T-helper 1 cell treated with Interleukin-12 subunit alpha and Interleukin-12 subunit beta and Interleukin-4 antibody, amounts not matched to agents 30 μg/mL and 1 μg/mL, for 36 hours (primary cell): ENCODE results near the gene UVRAG.
"Not testable (repeated sequence)": the region's sequence is repeated elsewhere in the genome, so short reads cannot be mapped to it uniquely, and the experiment has no call there.

Experiments used
- H3K27ac Mint-ChIP-seq: one replicate; pipeline ENCODE4 v1.8.0; 2021; ENCODE audit warnings: mild to moderate bottlenecking, mixed read lengths
- H3K27me3 Mint-ChIP-seq: one replicate; pipeline ENCODE4 v1.8.0; 2021; ENCODE audit warnings: low read depth, mixed read lengths
- H3K36me3 Mint-ChIP-seq: one replicate; pipeline ENCODE4 v1.8.0; 2021; ENCODE audit warnings: low read depth, mixed read lengths
- H3K4me1 Mint-ChIP-seq: one replicate; pipeline ENCODE4 v1.8.0; 2021; ENCODE audit warnings: low read depth, mixed read lengths
- H3K4me3 Mint-ChIP-seq: one replicate; pipeline ENCODE4 v1.8.0; 2021; ENCODE audit warnings: mild to moderate bottlenecking, moderate library complexity, mixed read lengths
- H3K9me3 Mint-ChIP-seq: one replicate; pipeline ENCODE4 v1.8.0; 2021; ENCODE audit warnings: mixed read lengths

The UVRAG gene

DNA sequence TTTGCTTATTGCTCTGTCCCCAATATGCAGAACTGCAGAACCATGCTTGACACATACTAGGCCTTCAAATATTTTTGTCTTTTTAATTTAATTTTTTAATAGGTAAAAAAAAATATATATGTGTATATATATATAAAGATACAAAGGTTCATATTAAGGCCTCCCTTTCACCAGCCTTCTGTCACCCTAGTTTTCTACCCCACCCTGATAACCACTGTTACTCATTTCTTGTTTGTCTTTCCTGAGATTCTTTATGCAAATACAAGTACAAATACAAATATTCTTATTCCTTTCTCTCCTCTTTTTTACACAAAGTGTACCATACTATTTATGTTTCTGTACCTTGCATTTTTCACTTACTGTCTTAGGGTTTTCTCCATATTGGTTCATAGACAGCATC, 43.0 kb downstream of the UVRAG start:
- Mint-ChIP-seq H3K27ac (no peak overlapping the region), H3K4me1 (peaks cover 8% of the 10 kb centered on the region), H3K9me3 (no peaks in the 10 kb centered on the region), H3K27me3 (no peaks in the 10 kb centered on the region), H3K36me3 (peaks cover 9% of the 10 kb centered on the region), H3K4me3 (no peak overlapping the region)

DNA sequence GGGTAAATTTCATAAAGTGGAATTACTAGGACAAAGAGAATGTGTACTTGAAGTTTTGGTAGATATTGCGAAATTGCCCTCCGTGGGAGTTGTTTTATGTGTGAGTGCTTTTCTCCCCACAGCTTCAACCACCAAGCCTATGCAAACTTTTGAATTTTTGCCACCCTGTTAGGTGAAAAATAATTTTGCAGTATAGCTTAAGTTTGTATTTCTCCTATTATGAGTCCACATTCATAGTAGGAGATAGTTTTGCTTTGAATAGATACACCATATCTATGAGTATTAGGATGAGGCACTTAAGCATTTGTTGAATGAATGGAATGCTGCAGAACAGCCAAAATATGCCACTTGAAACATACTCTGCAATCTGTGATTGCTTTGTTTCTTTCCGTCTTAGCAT, 43.6 kb downstream of the UVRAG start:
- Mint-ChIP-seq H3K36me3 (peaks cover 11% of the 10 kb centered on the region), H3K27ac (no peak overlapping the region), H3K27me3 (no peaks in the 10 kb centered on the region), H3K9me3 (no peaks in the 10 kb centered on the region), H3K4me3 (no peak overlapping the region), H3K4me1 (peaks cover 8% of the 10 kb centered on the region)

GRCh38 chr11:75859614-75860013, 44.6 kb downstream of the UVRAG start:
- Mint-ChIP-seq H3K4me3 (no peak overlapping the region), H3K36me3 (peaks cover 9% of the 10 kb centered on the region), H3K27me3 (no peaks in the 10 kb centered on the region), H3K9me3 (no peaks in the 10 kb centered on the region), H3K4me1 (peaks cover 8% of the 10 kb centered on the region), H3K27ac (no peak overlapping the region)

DNA sequence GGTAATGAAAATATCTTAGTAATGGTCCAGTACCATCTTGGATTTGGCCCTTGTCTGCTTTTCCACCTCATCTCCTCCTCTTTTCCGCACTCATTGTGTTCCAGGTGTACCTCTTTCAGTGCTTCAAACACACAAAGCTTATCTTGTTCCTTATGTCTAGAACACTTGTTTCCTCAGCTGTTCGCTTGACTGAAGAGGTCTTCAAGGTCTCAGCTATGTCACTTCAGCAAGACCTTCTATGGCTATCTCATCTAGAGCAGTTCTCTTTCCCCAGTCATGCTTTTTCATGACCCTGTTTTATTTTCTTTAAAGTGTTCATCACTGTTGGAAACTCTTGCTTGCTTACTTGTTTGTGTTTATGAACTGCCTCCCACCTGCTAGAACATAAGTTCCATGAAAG, 47.4 kb downstream of the UVRAG start:
- Mint-ChIP-seq H3K4me1 (peaks cover 6% of the 10 kb centered on the region), H3K27ac (no peak overlapping the region), H3K27me3 (no peaks in the 10 kb centered on the region), H3K36me3 (peaks cover 9% of the 10 kb centered on the region), H3K9me3 (no peaks in the 10 kb centered on the region), H3K4me3 (no peak overlapping the region)

GRCh38 chr11:75867778-75868374, 52.9 kb downstream of the UVRAG start:
- no peak overlapping the region for H3K27ac Mint-ChIP-seq
- no peaks in the 10 kb centered on the region for H3K27me3 Mint-ChIP-seq
- H3K4me1 Mint-ChIP-seq, result peaks cover 4% of the 10 kb centered on the region

DNA sequence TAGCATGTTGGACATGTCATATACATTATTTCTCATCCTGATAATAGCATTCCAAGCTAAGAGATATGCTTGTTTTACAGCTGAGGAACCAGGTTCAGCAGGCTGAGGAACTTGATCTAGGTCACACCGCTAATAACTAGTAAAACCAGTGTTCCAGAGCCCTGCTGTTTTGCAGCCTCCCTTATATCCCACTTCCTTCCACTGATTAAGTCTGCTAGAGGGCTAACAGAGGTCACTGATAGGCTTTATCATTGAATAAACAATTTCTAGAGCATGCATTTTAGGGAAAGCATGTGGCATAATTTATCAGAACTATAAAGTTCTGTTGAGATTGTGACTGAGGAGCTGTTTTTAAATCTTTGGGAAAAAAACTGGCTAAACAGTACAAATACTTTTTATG, 54.0 kb downstream of the UVRAG start:
- Mint-ChIP-seq H3K36me3 (peaks cover 2% of the 10 kb centered on the region), H3K27me3 (no peaks in the 10 kb centered on the region), H3K27ac (no peak overlapping the region), H3K4me1 (peaks cover 9% of the 10 kb centered on the region), H3K4me3 (no peak overlapping the region), H3K9me3 (no peaks in the 10 kb centered on the region)

More at GRCh38 chr11:75867778-75868374, 52.9 kb downstream of the UVRAG start:
- peaks cover 2% of the 10 kb centered on the region for H3K36me3 Mint-ChIP-seq
- no peaks in the 10 kb centered on the region for H3K9me3 Mint-ChIP-seq
- no peak overlapping the region for H3K4me3 Mint-ChIP-seq

GRCh38 chr11:75869661-75870455, 54.8 kb downstream of the UVRAG start:
- Mint-ChIP-seq H3K27ac (no peak overlapping the region), H3K9me3 (no peaks in the 10 kb centered on the region), H3K36me3 (peaks cover 2% of the 10 kb centered on the region), H3K4me1 (peaks cover 9% of the 10 kb centered on the region), H3K27me3 (no peaks in the 10 kb centered on the region), H3K4me3 (no peak overlapping the region)

GRCh38 chr11:75872887-75873416, 57.9 kb downstream of the UVRAG start:
- no peak overlapping the region for H3K27ac Mint-ChIP-seq
- peaks cover 9% of the 10 kb centered on the region for H3K4me1 Mint-ChIP-seq
- no peak overlapping the region for H3K4me3 Mint-ChIP-seq
- H3K27me3 Mint-ChIP-seq, result no peaks in the 10 kb centered on the region
- H3K9me3 Mint-ChIP-seq, result no peaks in the 10 kb centered on the region
- peaks cover 2% of the 10 kb centered on the region for H3K36me3 Mint-ChIP-seq

DNA sequence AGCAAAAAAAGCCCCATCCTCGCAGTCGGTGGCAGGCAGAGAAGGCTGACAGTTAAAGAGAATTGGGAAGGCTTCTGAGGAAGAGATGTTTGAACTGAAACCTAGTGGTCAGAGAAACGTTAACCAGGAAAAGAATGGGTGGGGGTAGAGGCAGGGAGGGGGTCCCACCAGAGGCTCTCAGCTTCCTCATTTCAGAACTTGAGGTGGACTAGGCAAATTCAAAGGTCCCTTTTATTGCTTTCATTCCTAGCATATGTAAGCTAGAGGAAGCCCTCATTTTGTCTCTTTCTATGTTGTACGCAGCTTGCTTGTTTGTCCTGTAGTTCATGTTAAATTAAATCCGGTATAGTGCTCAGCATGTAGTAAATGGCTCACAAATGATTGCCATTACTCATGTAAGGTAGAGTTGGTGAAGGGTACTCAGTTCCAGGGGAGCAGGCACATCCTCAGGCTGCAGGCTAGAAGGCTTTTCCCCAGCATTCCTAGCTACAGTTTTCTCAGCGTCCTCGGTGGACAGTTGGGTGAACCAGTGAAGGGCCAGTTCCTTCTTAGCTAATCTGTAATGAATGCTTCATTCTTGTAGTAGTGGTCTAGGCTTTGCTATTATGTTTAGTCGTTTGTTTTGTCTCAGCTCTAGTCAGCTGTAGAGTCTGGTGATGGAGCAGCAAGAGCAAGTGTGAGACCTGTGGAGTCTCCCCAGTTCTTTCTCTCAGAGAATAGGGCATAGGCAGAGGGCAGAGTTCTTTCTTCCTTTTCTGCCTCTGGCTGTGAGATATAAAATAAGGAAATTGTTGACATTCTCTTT, 58.6 kb downstream of the UVRAG start:
- no peak overlapping the region for H3K4me3 Mint-ChIP-seq
- H3K27me3 Mint-ChIP-seq, result no peaks in the 10 kb centered on the region
- H3K9me3 Mint-ChIP-seq, result no peaks in the 10 kb centered on the region
- H3K27ac Mint-ChIP-seq, result peak overlapping the region; percentile 35
- peaks cover 2% of the 10 kb centered on the region for H3K36me3 Mint-ChIP-seq
- H3K4me1 Mint-ChIP-seq, result peaks cover 9% of the 10 kb centered on the region

DNA sequence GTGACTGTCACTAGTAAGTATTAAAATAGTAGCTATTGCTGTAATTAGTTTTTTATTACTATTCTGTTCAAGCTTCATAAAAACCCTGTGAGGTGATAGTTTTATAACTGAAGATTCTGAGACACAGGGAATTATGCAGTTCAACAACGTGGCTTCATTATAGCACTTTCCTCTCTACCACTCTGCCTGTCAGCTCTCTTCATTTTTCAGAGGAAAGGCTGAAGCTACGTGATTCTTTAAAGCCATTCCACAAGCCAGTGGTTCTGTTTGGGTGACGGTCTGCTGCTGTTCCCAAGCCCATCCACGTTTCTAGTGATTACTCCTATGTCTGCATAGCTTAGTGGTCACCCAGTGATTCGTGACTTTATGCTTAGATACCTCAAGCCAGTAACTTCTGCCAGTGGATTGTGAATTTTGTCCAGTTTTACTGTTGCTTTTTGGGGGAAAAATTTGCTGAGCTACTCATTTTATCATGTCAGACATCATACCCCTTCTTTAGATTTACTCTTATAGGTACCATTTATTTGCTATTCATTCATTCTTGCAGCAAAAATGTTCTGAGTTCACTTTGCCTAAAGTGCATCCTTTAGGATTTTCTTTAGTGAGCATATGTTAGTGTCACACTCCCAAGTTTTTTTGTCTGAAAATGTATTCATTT, 59.8 kb downstream of the UVRAG start:
- Mint-ChIP-seq H3K9me3 (no peaks in the 10 kb centered on the region), H3K4me1 (peaks cover 13% of the 10 kb centered on the region), H3K27me3 (no peaks in the 10 kb centered on the region), H3K36me3 (peaks cover 2% of the 10 kb centered on the region), H3K27ac (no peak overlapping the region), H3K4me3 (no peak overlapping the region)

DNA sequence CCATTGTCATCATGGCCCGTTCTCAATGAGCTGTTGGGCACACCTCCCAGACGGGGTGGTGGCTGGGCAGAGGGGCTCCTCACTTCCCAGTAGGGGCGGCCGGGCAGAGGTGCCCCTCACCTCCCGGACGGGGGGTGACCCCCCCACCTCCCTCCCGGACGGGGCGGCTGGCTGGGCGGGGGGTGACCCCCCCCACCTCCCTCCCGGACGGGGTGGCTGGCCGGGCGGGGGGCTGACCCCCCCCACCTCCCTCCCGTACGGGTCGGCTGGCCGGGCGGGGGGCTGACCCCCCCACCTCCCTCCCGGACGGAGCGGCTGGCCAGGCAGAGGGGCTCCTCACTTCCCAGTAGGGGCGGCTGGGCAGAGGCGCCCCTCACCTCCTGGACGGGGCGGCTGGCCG, 62.3 kb downstream of the UVRAG start:
- H3K4me1 Mint-ChIP-seq, result peaks cover 13% of the 10 kb centered on the region
- H3K9me3 Mint-ChIP-seq, H3K27me3 Mint-ChIP-seq, H3K27ac Mint-ChIP-seq, H3K4me3 Mint-ChIP-seq, H3K36me3 Mint-ChIP-seq: not testable (repeated sequence)

GRCh38 chr11:75877931-75878330, 62.9 kb downstream of the UVRAG start:
- not testable (repeated sequence) for H3K27me3 Mint-ChIP-seq, H3K4me1 Mint-ChIP-seq, H3K9me3 Mint-ChIP-seq, H3K27ac Mint-ChIP-seq, H3K4me3 Mint-ChIP-seq
- peaks cover 11% of the 10 kb centered on the region for H3K36me3 Mint-ChIP-seq

GRCh38 chr11:75878933-75879332, 63.9 kb downstream of the UVRAG start:
- H3K4me1 Mint-ChIP-seq, result peaks cover 4% of the 10 kb centered on the region
- H3K4me3 Mint-ChIP-seq, result no peak overlapping the region
- H3K9me3 Mint-ChIP-seq, result no peaks in the 10 kb centered on the region
- no peak overlapping the region for H3K27ac Mint-ChIP-seq
- peaks cover 9% of the 10 kb centered on the region for H3K36me3 Mint-ChIP-seq
- H3K27me3 Mint-ChIP-seq, result no peaks in the 10 kb centered on the region

DNA sequence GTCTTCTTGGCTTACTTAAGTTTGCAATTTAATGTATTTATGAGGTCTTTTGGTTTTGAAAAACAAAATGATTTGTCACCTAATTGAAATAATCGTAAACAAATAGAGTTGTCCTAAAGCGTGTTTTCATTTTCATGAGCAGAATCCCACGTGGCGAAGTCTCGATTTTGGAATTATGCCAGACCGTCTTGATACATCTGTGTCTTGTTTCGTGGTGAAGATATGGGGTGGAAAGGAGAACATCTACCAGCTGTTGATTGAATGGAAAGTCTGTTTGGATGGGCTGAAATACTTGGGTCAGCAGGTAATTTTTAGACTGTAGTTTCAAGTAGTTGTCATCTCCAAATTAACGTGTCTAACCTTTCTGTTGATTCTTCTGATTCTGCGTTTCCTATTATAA, 64.7 kb downstream of the UVRAG start:
- Mint-ChIP-seq H3K27ac (no peak overlapping the region), H3K4me1 (peaks cover 6% of the 10 kb centered on the region), H3K27me3 (no peaks in the 10 kb centered on the region), H3K36me3 (peaks cover 9% of the 10 kb centered on the region), H3K9me3 (no peaks in the 10 kb centered on the region), H3K4me3 (no peak overlapping the region)
